ENCODE data around the gene C1orf232.

GRCh38 chr1:26189331-26189730 lies 20.6 kb upstream of the C1orf232 start:
- TF ChIP-seq, protein P1, sequence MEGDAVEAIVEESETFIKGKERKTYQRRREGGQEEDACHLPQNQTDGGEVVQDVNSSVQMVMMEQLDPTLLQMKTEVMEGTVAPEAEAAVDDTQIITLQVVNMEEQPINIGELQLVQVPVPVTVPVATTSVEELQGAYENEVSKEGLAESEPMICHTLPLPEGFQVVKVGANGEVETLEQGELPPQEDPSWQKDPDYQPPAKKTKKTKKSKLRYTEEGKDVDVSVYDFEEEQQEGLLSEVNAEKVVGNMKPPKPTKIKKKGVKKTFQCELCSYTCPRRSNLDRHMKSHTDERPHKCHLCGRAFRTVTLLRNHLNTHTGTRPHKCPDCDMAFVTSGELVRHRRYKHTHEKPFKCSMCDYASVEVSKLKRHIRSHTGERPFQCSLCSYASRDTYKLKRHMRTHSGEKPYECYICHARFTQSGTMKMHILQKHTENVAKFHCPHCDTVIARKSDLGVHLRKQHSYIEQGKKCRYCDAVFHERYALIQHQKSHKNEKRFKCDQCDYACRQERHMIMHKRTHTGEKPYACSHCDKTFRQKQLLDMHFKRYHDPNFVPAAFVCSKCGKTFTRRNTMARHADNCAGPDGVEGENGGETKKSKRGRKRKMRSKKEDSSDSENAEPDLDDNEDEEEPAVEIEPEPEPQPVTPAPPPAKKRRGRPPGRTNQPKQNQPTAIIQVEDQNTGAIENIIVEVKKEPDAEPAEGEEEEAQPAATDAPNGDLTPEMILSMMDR (IDR thresholded peaks at IDR 0.05): no peak
- TF ChIP-seq POLR2AphosphoS5 (IDR thresholded peaks at IDR 0.05) (no peak), POLR2A (IDR thresholded peaks at IDR 0.05) (no peak), EP300 (IDR thresholded peaks at IDR 0.05) (no peak)
